ENCODE data around the gene METAP2. TPM values are rescaled to one million over a fixed set of nuclear protein-coding genes. Genes with fewer than 3 reads are reported as not detected.

The METAP2 gene
- total RNA-seq, 1 experiment from 2014 or later: 112 TPM

DNA sequence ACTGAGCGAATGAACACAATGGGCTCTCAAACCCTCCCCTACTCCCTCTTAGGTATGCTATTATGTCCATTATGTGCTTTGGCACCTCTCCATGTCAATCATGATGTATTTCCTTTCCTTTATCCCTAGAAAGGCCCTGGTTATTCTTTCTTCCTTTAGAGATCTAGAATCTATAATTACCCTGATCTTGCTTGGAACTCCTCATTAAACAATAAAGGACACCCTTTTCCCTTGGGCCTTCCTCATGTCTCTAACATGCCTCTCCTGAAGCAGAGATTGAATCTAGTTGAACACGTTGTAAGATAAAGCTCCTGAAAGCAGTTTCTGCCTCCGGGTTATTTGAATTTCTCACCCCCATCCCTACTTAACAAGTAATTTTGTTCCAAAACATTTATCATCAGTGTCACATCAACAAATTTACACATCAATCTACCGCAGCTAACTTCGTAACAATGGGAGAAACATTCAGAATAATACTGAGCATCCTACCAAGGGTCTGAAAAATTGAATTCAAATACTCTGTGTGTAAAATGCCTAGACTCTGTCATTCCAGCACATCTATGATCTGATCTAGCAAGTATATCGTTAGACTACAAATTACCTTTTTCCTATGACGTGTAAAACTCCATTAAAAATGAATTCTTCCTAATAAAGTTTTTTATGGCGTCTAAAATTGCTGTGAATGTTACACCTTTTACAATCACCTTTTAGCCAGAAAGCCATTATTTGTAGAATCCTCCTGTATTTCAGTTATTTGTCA, 72.0 kb downstream of the METAP2 start:
- DNase-seq (ENCODE audit: low spot score): no peak
- CTCF ChIA-PET: interaction anchor here (1.0 kb wide), 1 partner anchor 29 kb away, joined by 4 read pairs; no protein-coding TSS in a partner anchor

DNA sequence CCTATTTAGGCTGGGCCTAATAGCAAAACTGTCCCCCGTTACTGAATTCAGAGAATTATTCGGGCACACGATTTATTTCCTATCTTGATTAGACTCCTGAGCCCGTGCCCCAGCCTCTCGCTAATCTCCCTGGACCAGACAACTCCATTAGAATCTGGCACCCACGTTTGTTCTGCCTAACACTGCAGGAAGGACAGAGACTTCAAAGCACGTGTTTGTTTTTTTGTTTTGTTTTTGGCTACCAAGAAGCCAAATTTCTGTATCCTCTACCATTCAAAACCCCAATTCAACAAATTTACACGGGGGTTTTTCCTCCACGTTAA, 72.5 kb downstream of the METAP2 start:
- ChIA-PET POLR2A (interaction anchor here (1.8 kb wide), 1 partner anchor 28 kb away, joined by 8 read pairs; no protein-coding TSS in a partner anchor), CTCF (interaction anchor here (1.0 to 1.8 kb wide), 2 partner anchors 28 kb away, joined by 4 to 11 read pairs; no protein-coding TSS in a partner anchor)
- H3K4me3 Mint-ChIP-seq: peak overlapping the region; percentile 91
- H3K9me3 Mint-ChIP-seq: 0 out of 2 replicates have a peak, but pooled peaks cover 4% of the 10 kb centered on the region
- DNase-seq (ENCODE audit: low spot score): no peak
- ATAC-seq: no peak
- no peaks in the 10 kb centered on the region for H3K27me3 Mint-ChIP-seq (ENCODE audit: low read depth)
- peaks cover 13% of the 10 kb centered on the region for H3K36me3 Mint-ChIP-seq
- H3K4me1 Mint-ChIP-seq: peaks cover 40% of the 10 kb centered on the region
- peak overlapping the region; percentile 91 for H3K27ac Mint-ChIP-seq
- TF ChIP-seq ELF4 (CRISPR knock-in tag; IDR thresholded peaks at IDR 0.05; ENCODE audit: low read depth) (no peak), TEAD1 (CRISPR knock-in tag; IDR thresholded peaks at IDR 0.05) (no peak), FOXP1 (CRISPR knock-in tag; IDR thresholded peaks at IDR 0.05; ENCODE audit: borderline replicate concordance) (no peak), MXD4 (CRISPR knock-in tag; IDR thresholded peaks at IDR 0.05; ENCODE audit: borderline replicate concordance) (no peak), ZNF396 (CRISPR knock-in tag; IDR thresholded peaks at IDR 0.05; ENCODE audit: borderline replicate concordance) (no peak), ETV6 (CRISPR knock-in tag; IDR thresholded peaks at IDR 0.05) (no peak), ZNF416 (CRISPR knock-in tag; IDR thresholded peaks at IDR 0.05) (no peak), ZNF317 (CRISPR knock-in tag; IDR thresholded peaks at IDR 0.05; ENCODE audit: borderline replicate concordance, low read depth) (no peak), EMX1 (CRISPR knock-in tag; IDR thresholded peaks at IDR 0.05) (no peak), ZNF671 (CRISPR knock-in tag; IDR thresholded peaks at IDR 0.05) (no peak)
- TF ChIP-seq, protein P1, sequence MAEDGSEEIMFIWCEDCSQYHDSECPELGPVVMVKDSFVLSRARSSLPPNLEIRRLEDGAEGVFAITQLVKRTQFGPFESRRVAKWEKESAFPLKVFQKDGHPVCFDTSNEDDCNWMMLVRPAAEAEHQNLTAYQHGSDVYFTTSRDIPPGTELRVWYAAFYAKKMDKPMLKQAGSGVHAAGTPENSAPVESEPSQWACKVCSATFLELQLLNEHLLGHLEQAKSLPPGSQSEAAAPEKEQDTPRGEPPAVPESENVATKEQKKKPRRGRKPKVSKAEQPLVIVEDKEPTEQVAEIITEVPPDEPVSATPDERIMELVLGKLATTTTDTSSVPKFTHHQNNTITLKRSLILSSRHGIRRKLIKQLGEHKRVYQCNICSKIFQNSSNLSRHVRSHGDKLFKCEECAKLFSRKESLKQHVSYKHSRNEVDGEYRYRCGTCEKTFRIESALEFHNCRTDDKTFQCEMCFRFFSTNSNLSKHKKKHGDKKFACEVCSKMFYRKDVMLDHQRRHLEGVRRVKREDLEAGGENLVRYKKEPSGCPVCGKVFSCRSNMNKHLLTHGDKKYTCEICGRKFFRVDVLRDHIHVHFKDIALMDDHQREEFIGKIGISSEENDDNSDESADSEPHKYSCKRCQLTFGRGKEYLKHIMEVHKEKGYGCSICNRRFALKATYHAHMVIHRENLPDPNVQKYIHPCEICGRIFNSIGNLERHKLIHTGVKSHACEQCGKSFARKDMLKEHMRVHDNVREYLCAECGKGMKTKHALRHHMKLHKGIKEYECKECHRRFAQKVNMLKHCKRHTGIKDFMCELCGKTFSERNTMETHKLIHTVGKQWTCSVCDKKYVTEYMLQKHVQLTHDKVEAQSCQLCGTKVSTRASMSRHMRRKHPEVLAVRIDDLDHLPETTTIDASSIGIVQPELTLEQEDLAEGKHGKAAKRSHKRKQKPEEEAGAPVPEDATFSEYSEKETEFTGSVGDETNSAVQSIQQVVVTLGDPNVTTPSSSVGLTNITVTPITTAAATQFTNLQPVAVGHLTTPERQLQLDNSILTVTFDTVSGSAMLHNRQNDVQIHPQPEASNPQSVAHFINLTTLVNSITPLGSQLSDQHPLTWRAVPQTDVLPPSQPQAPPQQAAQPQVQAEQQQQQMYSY (CRISPR knock-in tag; IDR thresholded peaks at IDR 0.05): no peak
- TF ChIP-seq, protein P2, sequence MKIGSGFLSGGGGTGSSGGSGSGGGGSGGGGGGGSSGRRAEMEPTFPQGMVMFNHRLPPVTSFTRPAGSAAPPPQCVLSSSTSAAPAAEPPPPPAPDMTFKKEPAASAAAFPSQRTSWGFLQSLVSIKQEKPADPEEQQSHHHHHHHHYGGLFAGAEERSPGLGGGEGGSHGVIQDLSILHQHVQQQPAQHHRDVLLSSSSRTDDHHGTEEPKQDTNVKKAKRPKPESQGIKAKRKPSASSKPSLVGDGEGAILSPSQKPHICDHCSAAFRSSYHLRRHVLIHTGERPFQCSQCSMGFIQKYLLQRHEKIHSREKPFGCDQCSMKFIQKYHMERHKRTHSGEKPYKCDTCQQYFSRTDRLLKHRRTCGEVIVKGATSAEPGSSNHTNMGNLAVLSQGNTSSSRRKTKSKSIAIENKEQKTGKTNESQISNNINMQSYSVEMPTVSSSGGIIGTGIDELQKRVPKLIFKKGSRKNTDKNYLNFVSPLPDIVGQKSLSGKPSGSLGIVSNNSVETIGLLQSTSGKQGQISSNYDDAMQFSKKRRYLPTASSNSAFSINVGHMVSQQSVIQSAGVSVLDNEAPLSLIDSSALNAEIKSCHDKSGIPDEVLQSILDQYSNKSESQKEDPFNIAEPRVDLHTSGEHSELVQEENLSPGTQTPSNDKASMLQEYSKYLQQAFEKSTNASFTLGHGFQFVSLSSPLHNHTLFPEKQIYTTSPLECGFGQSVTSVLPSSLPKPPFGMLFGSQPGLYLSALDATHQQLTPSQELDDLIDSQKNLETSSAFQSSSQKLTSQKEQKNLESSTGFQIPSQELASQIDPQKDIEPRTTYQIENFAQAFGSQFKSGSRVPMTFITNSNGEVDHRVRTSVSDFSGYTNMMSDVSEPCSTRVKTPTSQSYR (CRISPR knock-in tag; IDR thresholded peaks at IDR 0.05): no peak
- TF ChIP-seq, protein P3, sequence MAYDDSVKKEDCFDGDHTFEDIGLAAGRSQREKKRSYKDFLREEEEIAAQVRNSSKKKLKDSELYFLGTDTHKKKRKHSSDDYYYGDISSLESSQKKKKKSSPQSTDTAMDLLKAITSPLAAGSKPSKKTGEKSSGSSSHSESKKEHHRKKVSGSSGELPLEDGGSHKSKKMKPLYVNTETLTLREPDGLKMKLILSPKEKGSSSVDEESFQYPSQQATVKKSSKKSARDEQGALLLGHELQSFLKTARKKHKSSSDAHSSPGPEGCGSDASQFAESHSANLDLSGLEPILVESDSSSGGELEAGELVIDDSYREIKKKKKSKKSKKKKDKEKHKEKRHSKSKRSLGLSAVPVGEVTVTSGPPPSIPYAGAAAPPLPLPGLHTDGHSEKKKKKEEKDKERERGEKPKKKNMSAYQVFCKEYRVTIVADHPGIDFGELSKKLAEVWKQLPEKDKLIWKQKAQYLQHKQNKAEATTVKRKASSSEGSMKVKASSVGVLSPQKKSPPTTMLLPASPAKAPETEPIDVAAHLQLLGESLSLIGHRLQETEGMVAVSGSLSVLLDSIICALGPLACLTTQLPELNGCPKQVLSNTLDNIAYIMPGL (CRISPR knock-in tag; IDR thresholded peaks at IDR 0.05): no peak

More for the DNA sequence above, 72.0 kb downstream of the METAP2 start:
- Mint-ChIP-seq H3K4me3 (peak overlapping the region; percentile 91), H3K27me3 (ENCODE audit: low read depth) (no peaks in the 10 kb centered on the region), H3K9me3 (0 out of 2 replicates have a peak, but pooled peaks cover 4% of the 10 kb centered on the region), H3K27ac (peak overlapping the region; percentile 91), H3K36me3 (peaks cover 13% of the 10 kb centered on the region), H3K4me1 (peaks cover 43% of the 10 kb centered on the region)
- POLR2A ChIA-PET: no interaction called here
- no peak for ATAC-seq
- TF ChIP-seq TEAD1 (CRISPR knock-in tag; IDR thresholded peaks at IDR 0.05) (no peak), SOX15 (CRISPR knock-in tag; IDR thresholded peaks at IDR 0.05) (no peak), ZNF416 (CRISPR knock-in tag; IDR thresholded peaks at IDR 0.05) (no peak), SMAD4 (CRISPR knock-in tag; IDR thresholded peaks at IDR 0.05) (no peak), GTF2I (CRISPR knock-in tag; conservative IDR thresholded peaks at IDR 0.05) (no peak), ZNF121 (CRISPR knock-in tag; IDR thresholded peaks at IDR 0.05) (no peak), MXD4 (CRISPR knock-in tag; IDR thresholded peaks at IDR 0.05; ENCODE audit: borderline replicate concordance) (no peak), FOXJ3 (CRISPR knock-in tag; IDR thresholded peaks at IDR 0.05; ENCODE audit: borderline replicate concordance) (no peak), NFATC4 (CRISPR knock-in tag; IDR thresholded peaks at IDR 0.05) (no peak)
- TF ChIP-seq, protein P4, sequence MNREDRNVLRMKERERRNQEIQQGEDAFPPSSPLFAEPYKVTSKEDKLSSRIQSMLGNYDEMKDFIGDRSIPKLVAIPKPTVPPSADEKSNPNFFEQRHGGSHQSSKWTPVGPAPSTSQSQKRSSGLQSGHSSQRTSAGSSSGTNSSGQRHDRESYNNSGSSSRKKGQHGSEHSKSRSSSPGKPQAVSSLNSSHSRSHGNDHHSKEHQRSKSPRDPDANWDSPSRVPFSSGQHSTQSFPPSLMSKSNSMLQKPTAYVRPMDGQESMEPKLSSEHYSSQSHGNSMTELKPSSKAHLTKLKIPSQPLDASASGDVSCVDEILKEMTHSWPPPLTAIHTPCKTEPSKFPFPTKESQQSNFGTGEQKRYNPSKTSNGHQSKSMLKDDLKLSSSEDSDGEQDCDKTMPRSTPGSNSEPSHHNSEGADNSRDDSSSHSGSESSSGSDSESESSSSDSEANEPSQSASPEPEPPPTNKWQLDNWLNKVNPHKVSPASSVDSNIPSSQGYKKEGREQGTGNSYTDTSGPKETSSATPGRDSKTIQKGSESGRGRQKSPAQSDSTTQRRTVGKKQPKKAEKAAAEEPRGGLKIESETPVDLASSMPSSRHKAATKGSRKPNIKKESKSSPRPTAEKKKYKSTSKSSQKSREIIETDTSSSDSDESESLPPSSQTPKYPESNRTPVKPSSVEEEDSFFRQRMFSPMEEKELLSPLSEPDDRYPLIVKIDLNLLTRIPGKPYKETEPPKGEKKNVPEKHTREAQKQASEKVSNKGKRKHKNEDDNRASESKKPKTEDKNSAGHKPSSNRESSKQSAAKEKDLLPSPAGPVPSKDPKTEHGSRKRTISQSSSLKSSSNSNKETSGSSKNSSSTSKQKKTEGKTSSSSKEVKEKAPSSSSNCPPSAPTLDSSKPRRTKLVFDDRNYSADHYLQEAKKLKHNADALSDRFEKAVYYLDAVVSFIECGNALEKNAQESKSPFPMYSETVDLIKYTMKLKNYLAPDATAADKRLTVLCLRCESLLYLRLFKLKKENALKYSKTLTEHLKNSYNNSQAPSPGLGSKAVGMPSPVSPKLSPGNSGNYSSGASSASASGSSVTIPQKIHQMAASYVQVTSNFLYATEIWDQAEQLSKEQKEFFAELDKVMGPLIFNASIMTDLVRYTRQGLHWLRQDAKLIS (CRISPR knock-in tag; IDR thresholded peaks at IDR 0.05; ENCODE audit: borderline replicate concordance): no peak
- TF ChIP-seq, protein P5, sequence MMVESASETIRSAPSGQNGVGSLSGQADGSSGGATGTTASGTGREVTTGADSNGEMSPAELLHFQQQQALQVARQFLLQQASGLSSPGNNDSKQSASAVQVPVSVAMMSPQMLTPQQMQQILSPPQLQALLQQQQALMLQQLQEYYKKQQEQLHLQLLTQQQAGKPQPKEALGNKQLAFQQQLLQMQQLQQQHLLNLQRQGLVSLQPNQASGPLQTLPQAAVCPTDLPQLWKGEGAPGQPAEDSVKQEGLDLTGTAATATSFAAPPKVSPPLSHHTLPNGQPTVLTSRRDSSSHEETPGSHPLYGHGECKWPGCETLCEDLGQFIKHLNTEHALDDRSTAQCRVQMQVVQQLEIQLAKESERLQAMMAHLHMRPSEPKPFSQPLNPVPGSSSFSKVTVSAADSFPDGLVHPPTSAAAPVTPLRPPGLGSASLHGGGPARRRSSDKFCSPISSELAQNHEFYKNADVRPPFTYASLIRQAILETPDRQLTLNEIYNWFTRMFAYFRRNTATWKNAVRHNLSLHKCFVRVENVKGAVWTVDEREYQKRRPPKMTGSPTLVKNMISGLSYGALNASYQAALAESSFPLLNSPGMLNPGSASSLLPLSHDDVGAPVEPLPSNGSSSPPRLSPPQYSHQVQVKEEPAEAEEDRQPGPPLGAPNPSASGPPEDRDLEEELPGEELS (CRISPR knock-in tag; IDR thresholded peaks at IDR 0.05): no peak

All from WTC11 (cell line).